ENCODE results near the gene ERI3.

Gene ERI3

DNA sequence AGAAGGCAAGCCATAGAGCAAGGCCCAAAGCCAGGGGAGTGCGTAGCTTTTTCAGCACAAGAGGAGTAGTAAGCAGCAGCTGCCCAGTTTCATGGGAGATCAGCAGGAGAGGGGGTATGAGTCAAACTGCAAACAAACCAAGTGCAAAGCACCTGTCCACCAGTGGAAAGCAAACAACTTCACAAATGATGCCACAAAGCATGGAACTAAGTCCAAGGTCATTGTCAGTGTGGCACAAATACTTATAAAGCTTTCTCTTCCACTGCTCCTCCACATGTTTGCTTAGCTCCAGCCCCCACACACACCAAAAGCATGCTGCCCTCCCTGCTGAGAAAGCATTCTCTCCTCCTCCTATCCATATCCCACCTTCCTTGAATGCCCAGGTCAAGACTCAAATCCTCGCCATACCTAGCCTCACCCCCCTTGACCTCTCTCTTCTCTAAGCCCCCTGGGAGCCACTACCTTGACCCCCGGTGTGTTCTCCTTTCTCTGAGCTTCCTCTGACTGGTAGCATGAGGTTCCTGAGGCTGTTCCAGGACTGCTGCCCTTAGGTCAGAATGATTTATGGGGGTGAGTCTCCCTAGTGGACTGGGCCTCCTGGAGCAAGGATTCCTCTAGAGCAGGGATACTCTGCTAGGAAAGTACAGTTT lies 71.4 kb downstream of the ERI3 start:
- Histone ChIP-seq H3K4me1 (ENCODE audit: control insufficient read depth, insufficient read depth, low read length, poor library complexity, severe bottlenecking) (no peaks in the 10 kb centered on the region), H3K27ac (ENCODE audit: low read depth, low read length, severe bottlenecking) (no peak overlapping the region), H3K36me3 (ENCODE audit: control insufficient read depth, insufficient read depth, low read length) (peaks cover 36% of the 10 kb centered on the region), H3K4me3 (ENCODE audit: extremely low read depth, insufficient read depth, low read length, poor library complexity, severe bottlenecking) (no peak overlapping the region), H3K9me3 (ENCODE audit: control insufficient read depth, low read length) (no peaks in the 10 kb centered on the region)
- 80 to 97% methylated on average over 2 of the region's 3 CpGs for WGBS, 2 experiments (ENCODE audit: insufficient coverage in 2 of 2)

GRCh38 chr1:44282704-44283426 lies 72.2 kb downstream of the ERI3 start:
- Histone ChIP-seq H3K4me1 (ENCODE audit: control insufficient read depth, insufficient read depth, low read length, poor library complexity, severe bottlenecking) (no peaks in the 10 kb centered on the region), H3K9me3 (ENCODE audit: control insufficient read depth, low read length) (no peaks in the 10 kb centered on the region), H3K36me3 (ENCODE audit: control insufficient read depth, insufficient read depth, low read length) (peaks cover 33% of the 10 kb centered on the region), H3K4me3 (ENCODE audit: extremely low read depth, insufficient read depth, low read length, poor library complexity, severe bottlenecking) (no peak overlapping the region), H3K27ac (ENCODE audit: low read depth, low read length, severe bottlenecking) (no peak overlapping the region)
- 93 to 97% methylated on average over 5 to 7 of the region's 8 CpGs for WGBS, 2 experiments (ENCODE audit: insufficient coverage in 2 of 2)

GRCh38 chr1:44281962-44282703 lies 72.9 kb downstream of the ERI3 start:
- Histone ChIP-seq H3K4me3 (ENCODE audit: extremely low read depth, insufficient read depth, low read length, poor library complexity, severe bottlenecking) (no peak overlapping the region), H3K27ac (ENCODE audit: low read depth, low read length, severe bottlenecking) (no peak overlapping the region), H3K4me1 (ENCODE audit: control insufficient read depth, insufficient read depth, low read length, poor library complexity, severe bottlenecking) (no peaks in the 10 kb centered on the region), H3K9me3 (ENCODE audit: control insufficient read depth, low read length) (no peaks in the 10 kb centered on the region), H3K36me3 (ENCODE audit: control insufficient read depth, insufficient read depth, low read length) (peaks cover 26% of the 10 kb centered on the region)
- WGBS, 2 experiments (ENCODE audit: insufficient coverage in 2 of 2), result 80% methylated on average over 1 of the region's 1 CpG; no CpG with 5 or more reads in 1 of the 2 experiments

DNA sequence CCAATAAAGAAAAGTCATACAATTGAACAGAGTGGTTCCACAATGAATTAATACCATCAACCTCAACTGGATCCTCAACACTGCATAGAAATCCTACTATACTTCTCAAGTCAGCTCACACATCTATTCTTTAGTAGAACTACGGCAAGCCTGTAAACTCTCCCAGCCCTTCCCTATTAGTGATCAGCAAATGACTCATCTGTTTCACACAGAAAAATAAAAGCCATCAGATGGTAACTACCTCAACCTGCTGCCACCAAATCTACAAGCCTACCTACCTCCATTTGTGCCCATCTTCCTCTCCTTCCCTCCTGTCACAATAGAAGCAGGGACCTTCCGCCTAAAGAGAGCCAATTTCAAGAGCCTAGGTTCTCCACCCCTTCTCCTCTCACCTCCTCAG lies 78.2 kb downstream of the ERI3 start:
- Histone ChIP-seq H3K9me3 (ENCODE audit: control insufficient read depth, low read length) (no peaks in the 10 kb centered on the region), H3K27ac (ENCODE audit: low read depth, low read length, severe bottlenecking) (no peak overlapping the region), H3K4me3 (ENCODE audit: extremely low read depth, insufficient read depth, low read length, poor library complexity, severe bottlenecking) (no peak overlapping the region), H3K36me3 (ENCODE audit: control insufficient read depth, insufficient read depth, low read length) (no peaks in the 10 kb centered on the region), H3K4me1 (ENCODE audit: control insufficient read depth, insufficient read depth, low read length, poor library complexity, severe bottlenecking) (peaks cover 13% of the 10 kb centered on the region)
- 90 to 93% methylated on average over 2 of the region's 2 CpGs for WGBS, 2 experiments (ENCODE audit: insufficient coverage in 2 of 2)

- H3K4me3 ChIP-seq (ENCODE audit: extremely low read depth, insufficient read depth, low read length, poor library complexity, severe bottlenecking), result no peak overlapping the region
- WGBS, 2 experiments (ENCODE audit: insufficient coverage in 2 of 2), result 48 to 50% methylated on average over 1 to 2 of the region's 3 CpGs
- peak overlapping the region; percentile 23 for H3K27ac ChIP-seq (ENCODE audit: low read depth, low read length, severe bottlenecking)
- H3K4me1 ChIP-seq (ENCODE audit: control insufficient read depth, insufficient read depth, low read length, poor library complexity, severe bottlenecking), result peaks cover 13% of the 10 kb centered on the region
- no peaks in the 10 kb centered on the region for H3K36me3 ChIP-seq (ENCODE audit: control insufficient read depth, insufficient read depth, low read length)
- H3K9me3 ChIP-seq (ENCODE audit: control insufficient read depth, low read length), result no peaks in the 10 kb centered on the region
Observed at GRCh38 chr1:44275991-44276405, 79.1 kb downstream of the ERI3 start.

- Histone ChIP-seq H3K36me3 (ENCODE audit: control insufficient read depth, insufficient read depth, low read length) (no peaks in the 10 kb centered on the region), H3K4me1 (ENCODE audit: control insufficient read depth, insufficient read depth, low read length, poor library complexity, severe bottlenecking) (peaks cover 13% of the 10 kb centered on the region), H3K4me3 (ENCODE audit: extremely low read depth, insufficient read depth, low read length, poor library complexity, severe bottlenecking) (no peak overlapping the region), H3K27ac (ENCODE audit: low read depth, low read length, severe bottlenecking) (peak overlapping the region; percentile 23), H3K9me3 (ENCODE audit: control insufficient read depth, low read length) (no peaks in the 10 kb centered on the region)
- WGBS, 2 experiments (ENCODE audit: insufficient coverage in 2 of 2), result 70 to 84% methylated on average over 2 to 5 of the region's 6 CpGs
Observed at GRCh38 chr1:44275296-44275962, 79.6 kb downstream of the ERI3 start.

DNA sequence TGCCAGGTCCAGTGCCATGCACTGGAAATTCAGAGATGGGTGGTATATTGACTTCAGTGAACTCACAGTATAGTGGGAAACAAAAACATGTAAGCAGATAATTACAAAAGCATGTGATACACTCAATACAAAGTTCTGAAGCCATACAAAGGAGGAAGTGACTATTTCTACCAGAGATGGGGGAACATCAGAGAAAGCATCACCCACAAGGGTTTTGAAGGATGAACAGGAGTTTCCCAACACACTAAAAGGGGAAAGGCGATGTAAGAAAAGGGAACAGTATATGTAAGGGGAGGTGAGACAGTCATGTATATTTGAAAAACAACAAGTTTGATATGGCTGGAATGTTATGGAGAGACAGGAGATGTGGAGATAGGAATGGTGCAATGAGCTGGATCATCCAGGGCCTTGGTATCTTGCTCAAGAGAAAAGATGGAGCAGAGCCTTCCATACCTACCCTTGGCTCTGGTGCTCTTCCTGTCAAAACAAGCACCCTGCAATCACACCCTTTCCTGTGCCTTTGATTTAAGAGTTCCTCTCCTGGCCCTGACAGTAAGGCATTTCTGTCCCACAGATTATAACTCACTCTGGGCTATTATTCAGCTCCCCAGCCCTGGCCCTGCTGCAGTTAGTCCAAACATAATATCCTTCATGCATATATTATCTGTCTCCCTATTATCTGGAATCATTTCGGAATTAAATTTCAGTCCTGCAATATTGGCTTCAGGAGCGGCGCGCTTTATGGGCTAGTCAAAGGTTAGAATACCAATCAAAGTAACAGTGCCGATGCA lies 81.3 kb downstream of the ERI3 start:
- no peak overlapping the region for H3K4me3 ChIP-seq (ENCODE audit: extremely low read depth, insufficient read depth, low read length, poor library complexity, severe bottlenecking)
- H3K27ac ChIP-seq (ENCODE audit: low read depth, low read length, severe bottlenecking), result no peak overlapping the region
- H3K36me3 ChIP-seq (ENCODE audit: control insufficient read depth, insufficient read depth, low read length), result no peaks in the 10 kb centered on the region
- peaks cover 13% of the 10 kb centered on the region for H3K4me1 ChIP-seq (ENCODE audit: control insufficient read depth, insufficient read depth, low read length, poor library complexity, severe bottlenecking)
- H3K9me3 ChIP-seq (ENCODE audit: control insufficient read depth, low read length), result no peaks in the 10 kb centered on the region
- 84 to 93% methylated on average over 3 to 5 of the region's 6 CpGs for WGBS, 2 experiments (ENCODE audit: insufficient coverage in 2 of 2)

- WGBS, 2 experiments (ENCODE audit: insufficient coverage in 2 of 2), result 100% methylated on average over 1 to 3 of the region's 3 CpGs
- Histone ChIP-seq H3K36me3 (ENCODE audit: control insufficient read depth, insufficient read depth, low read length) (peaks cover 4% of the 10 kb centered on the region), H3K9me3 (ENCODE audit: control insufficient read depth, low read length) (no peaks in the 10 kb centered on the region), H3K4me3 (ENCODE audit: extremely low read depth, insufficient read depth, low read length, poor library complexity, severe bottlenecking) (no peak overlapping the region), H3K4me1 (ENCODE audit: control insufficient read depth, insufficient read depth, low read length, poor library complexity, severe bottlenecking) (peaks cover 13% of the 10 kb centered on the region), H3K27ac (ENCODE audit: low read depth, low read length, severe bottlenecking) (no peak overlapping the region)
Observed at GRCh38 chr1:44272992-44273391, 82.1 kb downstream of the ERI3 start.

DNA sequence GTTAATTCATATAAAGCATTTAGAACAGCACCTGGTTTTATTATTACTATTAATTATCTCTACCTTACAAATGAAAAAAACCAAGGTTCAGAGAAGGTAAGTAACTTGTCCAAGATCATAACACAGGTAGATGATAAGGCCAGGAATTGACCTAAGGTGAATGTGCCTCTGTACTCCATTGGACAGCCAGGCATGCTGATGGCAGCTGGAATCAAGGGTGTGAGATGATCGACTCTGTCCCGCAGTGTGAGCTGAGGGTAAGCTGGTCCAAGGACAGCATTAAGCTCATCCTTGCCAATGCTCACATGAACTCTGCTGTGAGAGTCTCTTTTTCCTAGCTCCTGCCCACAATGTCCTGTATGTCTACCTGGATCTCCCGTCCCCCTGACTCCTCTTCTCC lies 83.4 kb downstream of the ERI3 start:
- 92 to 97% methylated on average over 3 of the region's 3 CpGs for WGBS, 2 experiments (ENCODE audit: insufficient coverage in 2 of 2)
- H3K4me1 ChIP-seq (ENCODE audit: control insufficient read depth, insufficient read depth, low read length, poor library complexity, severe bottlenecking), result peaks cover 13% of the 10 kb centered on the region
- no peak overlapping the region for H3K27ac ChIP-seq (ENCODE audit: low read depth, low read length, severe bottlenecking)
- H3K36me3 ChIP-seq (ENCODE audit: control insufficient read depth, insufficient read depth, low read length), result peaks cover 4% of the 10 kb centered on the region
- H3K4me3 ChIP-seq (ENCODE audit: extremely low read depth, insufficient read depth, low read length, poor library complexity, severe bottlenecking), result no peak overlapping the region
- H3K9me3 ChIP-seq (ENCODE audit: control insufficient read depth, low read length), result no peaks in the 10 kb centered on the region
